Naive thymus-derived CD8-positive, alpha-beta T cell (primary cell): ENCODE measurements around the gene PRKG1. TPM values are rescaled to one million over a fixed set of nuclear protein-coding genes. Genes with fewer than 3 reads are reported as not detected.

Source experiments
- ATAC-seq, 2 donors: fragments of 150-1000 bp; cut with Tn5 transposase in 1 of 2; sonication (Bioruptor Pico), chemical (Tn5 transposase) in 1 of 2; 1 replicate in 1 of 2; 2 replicates in 1 of 2; pipeline ENCODE4 v1.10.0; 2021; ENCODE audit warnings: mild to moderate bottlenecking in 2 of 2, moderate library complexity in 2 of 2
- POLR2A ChIA-PET: fragments of 350-600 bp; sonication (Branson Sonifier 250); formaldehyde crosslinking; loops from one replicate; lab custom pipeline; 2021; ENCODE audit warnings: antibody characterized with exemption; lab: Charles Lee
- DNase-seq, 10 donors: peaks; one replicate each; pipeline versions ENCODE4 v3.0.0 to v3.0.0-alpha.2; 2020 to 2022
- H3K27ac Mint-ChIP-seq, 10 donors: one replicate each; pipeline ENCODE4 v1.8.0; 2020 to 2022; ENCODE audit warnings: mild to moderate bottlenecking in 10 of 10, mixed read lengths in 10 of 10, moderate library complexity in 4 of 10, inconsistent platforms in 1 of 10
- H3K27me3 Mint-ChIP-seq, 5 donors: one replicate each; pipeline ENCODE4 v1.8.0; 2021 to 2022; ENCODE audit warnings: mixed read lengths in 5 of 5
- H3K36me3 Mint-ChIP-seq, 3 donors: one replicate each; pipeline ENCODE4 v1.8.0; 2020 to 2022; ENCODE audit warnings: mixed read lengths in 3 of 3, mild to moderate bottlenecking in 2 of 3, inconsistent platforms in 1 of 3
- H3K4me1 Mint-ChIP-seq, 4 donors: one replicate each; pipeline ENCODE4 v1.8.0; 2021 to 2022; ENCODE audit warnings: mixed read lengths in 4 of 4
- H3K4me3 Mint-ChIP-seq, 10 donors: one replicate each; pipeline ENCODE4 v1.8.0; 2020 to 2022; ENCODE audit warnings: mild to moderate bottlenecking in 10 of 10, mixed read lengths in 10 of 10, moderate library complexity in 6 of 10, inconsistent platforms in 1 of 10
- H3K9me3 Mint-ChIP-seq, 9 donors: one replicate each; pipeline ENCODE4 v1.8.0; 2020 to 2022; ENCODE audit warnings: mixed read lengths in 9 of 9, mild to moderate bottlenecking in 3 of 9, inconsistent platforms in 1 of 9, moderate library complexity in 1 of 9
- polyA plus RNA-seq, 3 donors: library from polyadenylated mRNA; unstranded; fragments of 300-500 nt; fragmentation: Illumina TruSeq; gene quantifications; one replicate each; pipeline ENCODE4 v1.2.3, GENCODE V29; 2021
- total RNA-seq, 8 experiments: library from RNA in 2 of 8; stranded (reverse) in 2 of 8; gene quantifications; one replicate each; pipeline ENCODE4 v1.2.3 and lab custom pipeline; 2021 to 2026

The PRKG1 gene
- total and polyA plus RNA-seq, 5 experiments from 2014 or later = not detected

DNA sequence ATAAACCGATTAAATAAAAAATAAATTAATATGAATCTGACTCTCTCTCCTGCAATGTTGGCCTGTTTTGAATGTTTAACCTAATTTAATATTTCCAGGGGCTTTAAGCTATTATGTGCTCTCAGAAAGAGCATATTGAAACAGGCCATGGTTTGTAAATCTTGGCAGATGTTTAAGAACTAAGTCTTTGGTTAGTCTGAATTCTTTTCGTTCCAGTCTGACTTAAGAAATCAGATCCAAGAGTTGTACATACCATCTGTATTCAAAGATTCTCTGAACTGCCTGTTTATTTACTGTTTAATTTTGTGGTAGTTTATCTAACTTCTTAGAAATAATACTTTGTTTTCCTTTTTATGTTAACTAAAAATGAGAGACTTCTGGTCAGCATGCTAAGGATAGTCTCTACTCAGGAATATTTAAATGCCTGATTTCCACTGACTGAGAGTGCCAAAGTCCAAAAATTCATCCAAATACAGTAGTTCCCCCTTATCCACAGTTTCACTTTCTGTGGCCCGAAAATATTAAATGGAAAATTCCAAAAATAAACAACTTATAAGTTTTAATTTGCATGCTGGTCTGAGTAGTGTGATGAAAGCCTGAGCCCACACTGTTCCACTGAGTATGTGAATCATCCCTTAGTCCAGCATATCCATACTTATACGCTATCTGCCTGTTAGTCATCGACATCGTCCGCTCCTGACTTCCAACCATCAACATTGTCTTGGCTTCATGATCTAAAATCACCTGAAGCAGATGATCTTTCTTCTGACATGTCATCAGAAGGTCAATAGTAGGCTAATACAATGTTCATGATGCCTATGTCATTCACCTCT, 863.2 kb downstream of the PRKG1 start:
- peaks cover 0 to 3% (median 0%) of the 10 kb centered on the region in 9 donors for H3K9me3 Mint-ChIP-seq
- no peaks in the 10 kb centered on the region for H3K36me3 Mint-ChIP-seq

DNA sequence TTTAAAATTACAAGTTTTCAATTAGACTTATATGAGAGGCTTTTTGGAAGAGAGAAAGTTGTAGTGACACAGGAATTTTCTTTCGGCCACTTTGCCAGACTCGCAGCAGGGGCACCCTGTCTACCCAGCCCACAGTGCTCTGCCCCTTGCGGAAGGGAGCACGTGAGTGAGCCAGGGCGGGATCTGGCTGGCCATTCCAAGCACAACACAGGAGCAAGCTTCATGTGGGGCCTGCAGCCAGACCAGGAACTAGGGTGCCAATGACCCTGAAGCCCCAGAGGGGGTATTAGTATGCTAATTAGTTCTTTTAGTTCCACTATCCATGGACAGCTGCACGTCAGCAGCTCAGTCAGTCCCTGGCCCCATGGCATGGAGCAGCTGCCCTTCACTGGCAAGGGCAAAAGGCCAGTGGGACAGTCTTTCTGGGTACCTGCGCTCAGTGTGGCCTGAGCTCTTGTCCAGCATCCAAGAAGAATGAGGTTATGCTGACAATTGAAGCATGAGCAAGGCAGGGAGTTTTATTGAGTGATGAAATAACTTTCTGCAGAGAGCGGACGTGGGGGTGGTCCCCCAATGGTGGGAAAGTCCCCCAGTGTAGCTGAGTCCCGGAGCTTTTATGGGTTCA, 876.2 kb downstream of the PRKG1 start:
- Mint-ChIP-seq H3K27me3 (peaks cover 0 to 14% (median 2%) of the 10 kb centered on the region in 5 donors), H3K36me3 (no peaks in the 10 kb centered on the region), H3K4me1 (no peaks in the 10 kb centered on the region), H3K4me3 (no peak overlapping the region), H3K9me3 (peaks cover 0 to 4% (median 0%) of the 10 kb centered on the region in 9 donors), H3K27ac (no peak overlapping the region)
- ATAC-seq (no peak), DNase-seq (no peak)
- POLR2A ChIA-PET = no interaction called here

More for the DNA sequence above, 863.2 kb downstream of the PRKG1 start:
- POLR2A ChIA-PET = no interaction called here
- DNase-seq (no peak), ATAC-seq (no peak)
- Mint-ChIP-seq H3K27ac (no peak overlapping the region), H3K27me3 (peaks cover 0 to 5% (median 2%) of the 10 kb centered on the region in 5 donors), H3K4me1 (no peaks in the 10 kb centered on the region), H3K4me3 (no peak overlapping the region)

- H3K4me1 Mint-ChIP-seq = no peaks in the 10 kb centered on the region
- ATAC-seq (no peak), DNase-seq (no peak)
- H3K4me3 Mint-ChIP-seq = no peak overlapping the region
- no peak overlapping the region for H3K27ac Mint-ChIP-seq
- H3K36me3 Mint-ChIP-seq = no peaks in the 10 kb centered on the region
- peaks cover 0 to 10% (median 1%) of the 10 kb centered on the region in 5 donors for H3K27me3 Mint-ChIP-seq
- POLR2A ChIA-PET = no interaction called here
- peaks cover 0 to 2% (median 0%) of the 10 kb centered on the region in 9 donors for H3K9me3 Mint-ChIP-seq
Observed at GRCh38 chr10:51950996-51951555, 876.8 kb downstream of the PRKG1 start.

DNA sequence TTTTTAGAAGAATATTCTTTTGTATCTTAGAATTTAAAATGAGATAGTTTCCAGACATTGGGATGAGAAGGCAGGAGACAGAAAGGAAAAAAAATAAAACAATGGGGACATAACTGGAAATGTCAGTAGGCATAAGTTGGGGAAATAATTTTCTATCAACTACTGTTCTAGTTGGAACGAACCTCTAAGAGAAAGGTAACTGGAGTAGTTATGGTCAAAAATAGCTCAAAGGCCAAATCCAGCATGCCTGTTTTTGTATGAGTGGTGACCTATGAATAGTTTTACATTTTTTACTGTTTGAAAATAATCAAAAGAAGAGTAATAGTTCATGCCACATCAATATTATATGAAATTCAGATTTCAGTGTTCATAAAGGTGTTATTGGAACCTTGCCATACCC, 877.3 kb downstream of the PRKG1 start:
- Mint-ChIP-seq H3K36me3 (no peaks in the 10 kb centered on the region), H3K4me1 (no peaks in the 10 kb centered on the region), H3K27ac (no peak overlapping the region), H3K27me3 (peaks cover 0 to 8% (median 0%) of the 10 kb centered on the region in 5 donors), H3K9me3 (no peaks in the 10 kb centered on the region), H3K4me3 (no peak overlapping the region)
- POLR2A ChIA-PET = no interaction called here
- DNase-seq = no peak
- no peak for ATAC-seq

GRCh38 chr10:51952056-51952455, 877.8 kb downstream of the PRKG1 start:
- no peak for ATAC-seq
- POLR2A ChIA-PET = no interaction called here
- DNase-seq = no peak
- Mint-ChIP-seq H3K27ac (no peak overlapping the region), H3K9me3 (no peaks in the 10 kb centered on the region), H3K36me3 (no peaks in the 10 kb centered on the region), H3K4me3 (no peak overlapping the region), H3K4me1 (no peaks in the 10 kb centered on the region), H3K27me3 (peaks cover 0 to 9% (median 0%) of the 10 kb centered on the region in 5 donors)

DNA sequence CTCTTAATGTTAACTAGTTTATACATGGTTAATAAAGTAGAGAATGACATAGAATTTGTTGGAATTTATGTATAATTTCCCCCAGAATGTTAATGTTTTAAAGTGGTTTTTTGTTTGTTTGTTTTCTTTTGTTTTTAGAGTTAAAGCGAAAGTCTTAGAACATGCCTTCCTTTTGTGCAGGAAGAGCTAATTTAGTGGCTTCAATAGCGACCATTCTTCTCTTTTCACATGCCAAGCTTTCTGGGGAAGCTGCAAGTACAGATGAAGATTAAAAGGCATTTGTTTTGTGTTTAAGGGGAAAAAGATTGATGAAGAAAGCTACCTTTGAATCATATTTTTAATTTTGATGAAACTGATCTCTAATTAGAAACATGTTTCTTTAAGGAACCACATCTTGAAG, 881.4 kb downstream of the PRKG1 start:
- no peak overlapping the region for H3K4me3 Mint-ChIP-seq
- H3K4me1 Mint-ChIP-seq = no peaks in the 10 kb centered on the region
- peaks cover 2 to 22% (median 6%) of the 10 kb centered on the region in 5 donors for H3K27me3 Mint-ChIP-seq
- no peak for ATAC-seq
- no peaks in the 10 kb centered on the region for H3K36me3 Mint-ChIP-seq
- no peak for DNase-seq
- H3K27ac Mint-ChIP-seq = no peak overlapping the region
- POLR2A ChIA-PET = no interaction called here
- no peaks in the 10 kb centered on the region for H3K9me3 Mint-ChIP-seq

GRCh38 chr10:51956822-51957221, 882.5 kb downstream of the PRKG1 start:
- no peaks in the 10 kb centered on the region for H3K4me1 Mint-ChIP-seq
- no peak for ATAC-seq
- no peak overlapping the region for H3K4me3 Mint-ChIP-seq
- POLR2A ChIA-PET = no interaction called here
- H3K27ac Mint-ChIP-seq = no peak overlapping the region
- no peaks in the 10 kb centered on the region for H3K36me3 Mint-ChIP-seq
- no peaks in the 10 kb centered on the region for H3K9me3 Mint-ChIP-seq
- DNase-seq = no peak
- peaks cover 2 to 28% (median 9%) of the 10 kb centered on the region in 5 donors for H3K27me3 Mint-ChIP-seq

DNA sequence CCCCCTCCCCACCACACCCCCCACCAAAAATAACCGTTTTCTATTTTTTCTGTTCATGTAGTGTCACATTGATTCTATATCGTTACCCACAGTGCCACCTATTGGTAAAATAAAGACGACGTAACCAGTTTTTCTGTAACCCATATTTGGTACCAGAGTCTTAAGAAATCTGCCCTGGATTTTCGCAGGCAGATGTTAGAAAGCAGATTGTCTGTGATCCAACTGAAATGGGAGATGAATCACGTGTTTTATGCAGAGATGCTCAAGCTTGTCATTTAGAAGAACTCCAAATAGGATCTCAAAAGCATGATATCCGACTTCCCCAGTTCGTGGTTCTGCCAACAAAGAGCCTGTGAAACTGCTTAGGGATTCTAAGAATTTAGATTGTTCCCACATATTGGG, 886.2 kb downstream of the PRKG1 start:
- Mint-ChIP-seq H3K36me3 (no peaks in the 10 kb centered on the region), H3K27me3 (peaks cover 2 to 43% (median 11%) of the 10 kb centered on the region in 5 donors), H3K4me1 (no peaks in the 10 kb centered on the region), H3K9me3 (no peaks in the 10 kb centered on the region), H3K27ac (no peak overlapping the region), H3K4me3 (no peak overlapping the region)
- peak in 4 of 10 donors; percentile 3 to 39 (median 34) for DNase-seq
- POLR2A ChIA-PET = no interaction called here
- ATAC-seq = no peak

- Mint-ChIP-seq H3K4me1 (no peaks in the 10 kb centered on the region), H3K36me3 (no peaks in the 10 kb centered on the region), H3K27me3 (peaks cover 2 to 47% (median 11%) of the 10 kb centered on the region in 5 donors), H3K4me3 (no peak overlapping the region), H3K9me3 (no peaks in the 10 kb centered on the region), H3K27ac (no peak overlapping the region)
- ATAC-seq = no peak
- no peak for DNase-seq
- POLR2A ChIA-PET = no interaction called here
Observed at GRCh38 chr10:51961401-51961800, 887.1 kb downstream of the PRKG1 start.

- DNase-seq = no peak
- no peaks in the 10 kb centered on the region for H3K36me3 Mint-ChIP-seq
- H3K4me3 Mint-ChIP-seq = no peak overlapping the region
- no peaks in the 10 kb centered on the region for H3K4me1 Mint-ChIP-seq
- H3K27me3 Mint-ChIP-seq = peaks cover 2 to 41% (median 11%) of the 10 kb centered on the region in 5 donors
- H3K9me3 Mint-ChIP-seq = peaks cover 0 to 3% (median 0%) of the 10 kb centered on the region in 9 donors
- no peak overlapping the region for H3K27ac Mint-ChIP-seq
- POLR2A ChIA-PET = no interaction called here
- ATAC-seq = no peak
Observed at GRCh38 chr10:51964630-51965029, 890.3 kb downstream of the PRKG1 start.

GRCh38 chr10:51965451-51965850, 891.2 kb downstream of the PRKG1 start:
- H3K27me3 Mint-ChIP-seq = peaks cover 2 to 39% (median 10%) of the 10 kb centered on the region in 5 donors
- no peak overlapping the region for H3K27ac Mint-ChIP-seq
- H3K36me3 Mint-ChIP-seq = no peaks in the 10 kb centered on the region
- H3K9me3 Mint-ChIP-seq = peaks cover 0 to 3% (median 0%) of the 10 kb centered on the region in 9 donors
- no peak overlapping the region for H3K4me3 Mint-ChIP-seq
- H3K4me1 Mint-ChIP-seq = no peaks in the 10 kb centered on the region
- POLR2A ChIA-PET = no interaction called here
- no peak for DNase-seq
- no peak for ATAC-seq

GRCh38 chr10:51972733-51973346, 898.6 kb downstream of the PRKG1 start:
- POLR2A ChIA-PET = no interaction called here
- H3K9me3 Mint-ChIP-seq = peaks cover 0 to under 1% (median 0%) of the 10 kb centered on the region in 9 donors
- no peak overlapping the region for H3K27ac Mint-ChIP-seq
- no peak overlapping the region for H3K4me3 Mint-ChIP-seq
- H3K4me1 Mint-ChIP-seq = no peaks in the 10 kb centered on the region
- H3K36me3 Mint-ChIP-seq = no peaks in the 10 kb centered on the region
- peaks cover 0 to 7% (median 1%) of the 10 kb centered on the region in 5 donors for H3K27me3 Mint-ChIP-seq
- DNase-seq (no peak), ATAC-seq (no peak)

- peaks cover 0 to 20% (median 9%) of the 10 kb centered on the region in 9 donors for H3K9me3 Mint-ChIP-seq
- POLR2A ChIA-PET = no interaction called here
- DNase-seq (no peak), ATAC-seq (no peak)
- no peak overlapping the region for H3K27ac Mint-ChIP-seq
- peaks cover 0 to 4% (median 0%) of the 10 kb centered on the region in 3 donors for H3K36me3 Mint-ChIP-seq
- H3K4me3 Mint-ChIP-seq = no peak overlapping the region
- H3K4me1 Mint-ChIP-seq = no peaks in the 10 kb centered on the region
- H3K27me3 Mint-ChIP-seq = peaks cover 0 to 15% (median 2%) of the 10 kb centered on the region in 5 donors
Observed at GRCh38 chr10:51980752-51981151, 906.5 kb downstream of the PRKG1 start.
